GM21447 (cell line): ENCODE results near the gene MDFI.

Experiments
- ATAC-seq: cut with Tn5 transposase; IDR thresholded peaks from one replicate; pipeline ENCODE4 v1.9.1; 2021; ENCODE audit not compliant: unreplicated experiment

Gene MDFI

GRCh38 chr6:41638002-41638934, at the start of gene MDFI:
Gene MDFI, plus strand, starts transcription at chr6:41638468. Its CDS starts 282 bp downstream, at chr6:41638750.
- ATAC-seq: no peak

- no peak for ATAC-seq
Observed at GRCh38 chr6:41589223-41589622, 49.0 kb upstream of the MDFI start.

- ATAC-seq: no peak
Observed at GRCh38 chr6:41589636-41590622, 48.3 kb upstream of the MDFI start.

GRCh38 chr6:41591122-41591521, 47.1 kb upstream of the MDFI start:
- ATAC-seq: no peak

- ATAC-seq: no peak
Observed at GRCh38 chr6:41591859-41592502, 46.3 kb upstream of the MDFI start.

GRCh38 chr6:41593406-41593805, 44.9 kb upstream of the MDFI start:
- ATAC-seq: no peak

GRCh38 chr6:41593839-41594238, 44.4 kb upstream of the MDFI start:
- no peak for ATAC-seq

GRCh38 chr6:41594326-41594725, 43.9 kb upstream of the MDFI start:
- no peak for ATAC-seq

- no peak for ATAC-seq
Observed at GRCh38 chr6:41594766-41595165, 43.5 kb upstream of the MDFI start.

GRCh38 chr6:41595166-41595565, 43.1 kb upstream of the MDFI start:
- no peak for ATAC-seq

- no peak for ATAC-seq
Observed at GRCh38 chr6:41596096-41596685, 42.1 kb upstream of the MDFI start.

GRCh38 chr6:41596807-41597206, 41.5 kb upstream of the MDFI start:
- ATAC-seq: no peak

GRCh38 chr6:41597246-41598000, 40.8 kb upstream of the MDFI start:
- ATAC-seq: no peak

GRCh38 chr6:41598670-41599014, 39.6 kb upstream of the MDFI start:
- ATAC-seq: no peak

- ATAC-seq: no peak
Observed at GRCh38 chr6:41599015-41599851, 39.0 kb upstream of the MDFI start.

GRCh38 chr6:41599852-41600445, 38.3 kb upstream of the MDFI start:
- ATAC-seq: no peak

- no peak for ATAC-seq
Observed at GRCh38 chr6:41600499-41601247, 37.6 kb upstream of the MDFI start.

- no peak for ATAC-seq
Observed at GRCh38 chr6:41601248-41601549, 37.1 kb upstream of the MDFI start.
